ENCODE measurements around the gene BCL11A. TPM values are rescaled to one million over a fixed set of nuclear protein-coding genes. Genes with fewer than 3 reads are reported as not detected.

Gene BCL11A
- total and polyA plus RNA-seq, 2 experiments from 2014 or later = 57.5 to 77.6 TPM

- TF ChIP-seq, protein P1, sequence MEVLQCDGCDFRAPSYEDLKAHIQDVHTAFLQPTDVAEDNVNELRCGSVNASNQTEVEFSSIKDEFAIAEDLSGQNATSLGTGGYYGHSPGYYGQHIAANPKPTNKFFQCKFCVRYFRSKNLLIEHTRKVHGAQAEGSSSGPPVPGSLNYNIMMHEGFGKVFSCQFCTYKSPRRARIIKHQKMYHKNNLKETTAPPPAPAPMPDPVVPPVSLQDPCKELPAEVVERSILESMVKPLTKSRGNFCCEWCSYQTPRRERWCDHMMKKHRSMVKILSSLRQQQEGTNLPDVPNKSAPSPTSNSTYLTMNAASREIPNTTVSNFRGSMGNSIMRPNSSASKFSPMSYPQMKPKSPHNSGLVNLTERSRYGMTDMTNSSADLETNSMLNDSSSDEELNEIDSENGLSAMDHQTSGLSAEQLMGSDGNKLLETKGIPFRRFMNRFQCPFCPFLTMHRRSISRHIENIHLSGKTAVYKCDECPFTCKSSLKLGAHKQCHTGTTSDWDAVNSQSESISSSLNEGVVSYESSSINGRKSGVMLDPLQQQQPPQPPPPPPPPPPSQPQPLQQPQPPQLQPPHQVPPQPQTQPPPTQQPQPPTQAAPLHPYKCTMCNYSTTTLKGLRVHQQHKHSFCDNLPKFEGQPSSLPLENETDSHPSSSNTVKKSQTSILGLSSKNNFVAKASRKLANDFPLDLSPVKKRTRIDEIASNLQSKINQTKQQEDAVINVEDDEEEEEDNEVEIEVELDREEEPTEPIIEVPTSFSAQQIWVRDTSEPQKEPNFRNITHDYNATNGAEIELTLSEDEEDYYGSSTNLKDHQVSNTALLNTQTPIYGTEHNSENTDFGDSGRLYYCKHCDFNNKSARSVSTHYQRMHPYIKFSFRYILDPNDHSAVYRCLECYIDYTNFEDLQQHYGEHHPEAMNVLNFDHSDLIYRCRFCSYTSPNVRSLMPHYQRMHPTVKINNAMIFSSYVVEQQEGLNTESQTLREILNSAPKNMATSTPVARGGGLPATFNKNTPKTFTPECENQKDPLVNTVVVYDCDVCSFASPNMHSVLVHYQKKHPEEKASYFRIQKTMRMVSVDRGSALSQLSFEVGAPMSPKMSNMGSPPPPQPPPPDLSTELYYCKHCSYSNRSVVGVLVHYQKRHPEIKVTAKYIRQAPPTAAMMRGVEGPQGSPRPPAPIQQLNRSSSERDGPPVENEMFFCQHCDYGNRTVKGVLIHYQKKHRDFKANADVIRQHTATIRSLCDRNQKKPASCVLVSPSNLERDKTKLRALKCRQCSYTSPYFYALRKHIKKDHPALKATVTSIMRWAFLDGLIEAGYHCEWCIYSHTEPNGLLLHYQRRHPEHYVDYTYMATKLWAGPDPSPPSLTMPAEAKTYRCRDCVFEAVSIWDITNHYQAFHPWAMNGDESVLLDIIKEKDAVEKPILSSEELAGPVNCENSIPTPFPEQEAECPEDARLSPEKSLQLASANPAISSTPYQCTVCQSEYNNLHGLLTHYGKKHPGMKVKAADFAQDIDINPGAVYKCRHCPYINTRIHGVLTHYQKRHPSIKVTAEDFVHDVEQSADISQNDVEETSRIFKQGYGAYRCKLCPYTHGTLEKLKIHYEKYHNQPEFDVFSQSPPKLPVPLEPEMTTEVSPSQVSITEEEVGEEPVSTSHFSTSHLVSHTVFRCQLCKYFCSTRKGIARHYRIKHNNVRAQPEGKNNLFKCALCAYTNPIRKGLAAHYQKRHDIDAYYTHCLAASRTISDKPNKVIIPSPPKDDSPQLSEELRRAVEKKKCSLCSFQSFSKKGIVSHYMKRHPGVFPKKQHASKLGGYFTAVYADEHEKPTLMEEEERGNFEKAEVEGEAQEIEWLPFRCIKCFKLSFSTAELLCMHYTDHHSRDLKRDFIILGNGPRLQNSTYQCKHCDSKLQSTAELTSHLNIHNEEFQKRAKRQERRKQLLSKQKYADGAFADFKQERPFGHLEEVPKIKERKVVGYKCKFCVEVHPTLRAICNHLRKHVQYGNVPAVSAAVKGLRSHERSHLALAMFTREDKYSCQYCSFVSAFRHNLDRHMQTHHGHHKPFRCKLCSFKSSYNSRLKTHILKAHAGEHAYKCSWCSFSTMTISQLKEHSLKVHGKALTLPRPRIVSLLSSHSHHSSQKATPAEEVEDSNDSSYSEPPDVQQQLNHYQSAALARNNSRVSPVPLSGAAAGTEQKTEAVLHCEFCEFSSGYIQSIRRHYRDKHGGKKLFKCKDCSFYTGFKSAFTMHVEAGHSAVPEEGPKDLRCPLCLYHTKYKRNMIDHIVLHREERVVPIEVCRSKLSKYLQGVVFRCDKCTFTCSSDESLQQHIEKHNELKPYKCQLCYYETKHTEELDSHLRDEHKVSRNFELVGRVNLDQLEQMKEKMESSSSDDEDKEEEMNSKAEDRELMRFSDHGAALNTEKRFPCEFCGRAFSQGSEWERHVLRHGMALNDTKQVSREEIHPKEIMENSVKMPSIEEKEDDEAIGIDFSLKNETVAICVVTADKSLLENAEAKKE (CRISPR knock-in tag; IDR thresholded peaks at IDR 0.05) = no peak
- TF ChIP-seq REST (IDR thresholded peaks at IDR 0.05; ENCODE audit: unreplicated experiment) (no peak), POLR2AphosphoS5 (IDR thresholded peaks at IDR 0.05; ENCODE audit: low read depth) (no peak), ZNF331 (CRISPR knock-in tag; IDR thresholded peaks at IDR 0.05; ENCODE audit: low read depth) (no peak), JUNB (IDR thresholded peaks at IDR 0.05; ENCODE audit: unreplicated experiment) (no peak)
Measured at GRCh38 chr2:60520151-60520876, 33.1 kb downstream of the BCL11A start (continued).

Measured in GM23338 (cell line).